HCT116 (cell line): ENCODE data around the gene SLC6A17. TPM values are rescaled to one million over a fixed set of nuclear protein-coding genes. Genes with fewer than 3 reads are reported as not detected.

Source experiments
- ATAC-seq: fragments of 200-7000 bp; cut with Tn5 transposase; 2 replicates; pipeline ENCODE4 v1.9.1; 2020; ENCODE audit warnings: mild to moderate bottlenecking, moderate library complexity
- BruUV-seq: library from RNA; stranded (reverse); fragments of 400-500 nt; replicated peaks from 2 replicates; lab custom pipeline; 2021; lab: Mats Ljungman, UMichigan
- CTCF ChIA-PET: fragments of 300-600 bp; sonication (Branson Sonifier 250); formaldehyde crosslinking; loops from one replicate; lab custom pipeline; 2021; ENCODE audit warnings: antibody characterized with exemption; lab: Charles Lee
- POLR2A ChIA-PET: fragments of 300-600, 350-600 bp; sonication (Branson Sonifier 250); formaldehyde crosslinking; loops from one replicate; lab custom pipeline; 2021; ENCODE audit warnings: antibody characterized with exemption; lab: Charles Lee
- RAD21 ChIA-PET, 2 experiments: fragments of 300-600 bp; sonication (Branson Sonifier 250); formaldehyde crosslinking; loops; one replicate each; lab custom pipeline; 2023; ENCODE audit warnings: low total read pairs in 2 of 2; ENCODE audit not compliant: uncharacterized antibody in 2 of 2, unreplicated experiment in 2 of 2, low non-redundant PET in 1 of 2; lab: Charles Lee
- DNase-seq: peaks from one replicate; pipeline ENCODE4 v3.0.0-alpha.2; 2010; ENCODE audit warnings: low read depth, low spot score
- H2AFZ ChIP-seq: fragments of 200-600 bp; shearing (Covaris generic), sonication (generic); 2 replicates; pipeline ENCODE4 v1.6.1; 2017; ENCODE audit warnings: low read depth, mixed run types, mixed read lengths, antibody characterized with exemption, low read length; ENCODE audit not compliant: poor library complexity, severe bottlenecking
- H3K27ac ChIP-seq: 2 replicates; pipeline ENCODE4 v1.5.1; 2012; ENCODE audit warnings: low read depth, low read length
- H3K27me3 ChIP-seq: fragments of 200-600 bp; sonication (generic); 2 replicates; pipeline ENCODE4 v1.6.1; 2016; ENCODE audit warnings: mixed run types, low read length, mixed read lengths; ENCODE audit not compliant: insufficient read depth
- H3K36me3 ChIP-seq, 2 experiments: fragments of 200-500 bp in 1 of 2; fragments of 200-600 bp in 1 of 2; sonication (Bioruptor generic) in 1 of 2; sonication (generic) in 1 of 2; 2 replicates each; pipeline versions ENCODE4 v1.5.1 to v1.6.1; 2014 to 2016; ENCODE audit warnings: low read length in 2 of 2, inconsistent platforms in 1 of 2, mixed read lengths in 1 of 2, mixed run types in 1 of 2; ENCODE audit not compliant: insufficient read depth in 2 of 2, control insufficient read depth in 1 of 2
- H3K4me1 ChIP-seq, 2 experiments: fragments of 200-600 bp in 1 of 2; sonication (generic) in 1 of 2; 2 replicates each; pipeline versions ENCODE4 v1.5.1 to v1.6.1; 2012 to 2017; ENCODE audit warnings: low read length in 2 of 2, inconsistent platforms in 1 of 2, mild to moderate bottlenecking in 1 of 2, mixed read lengths in 1 of 2, mixed run types in 1 of 2, moderate library complexity in 1 of 2; ENCODE audit not compliant: insufficient read depth in 2 of 2, control insufficient read depth in 1 of 2
- H3K4me2 ChIP-seq: fragments of 200-600 bp; sonication (generic); 2 replicates; pipeline ENCODE4 v1.6.1; 2017; ENCODE audit warnings: mixed run types, low read length, mixed read lengths
- H3K4me3 ChIP-seq, 2 experiments: fragments of 200-600 bp in 1 of 2; sonication (generic) in 1 of 2; replicated peaks in 1 of 2; 2 replicates each; pipeline ENCODE4 v1.5.1; 2011 to 2016; ENCODE audit warnings: low read length in 2 of 2, control low read depth in 1 of 2, low read depth in 1 of 2, mild to moderate bottlenecking in 1 of 2, mixed read lengths in 1 of 2, mixed run types in 1 of 2
- H3K79me2 ChIP-seq: fragments of 200-600 bp; sonication (generic); 2 replicates; pipeline ENCODE4 v1.6.1; 2017; ENCODE audit warnings: mild to moderate bottlenecking, mixed run types, low read length, moderate library complexity, mixed read lengths; ENCODE audit not compliant: insufficient read depth
- H3K9ac ChIP-seq: fragments of 200-600 bp; sonication (generic); 2 replicates; pipeline ENCODE4 v1.6.1; 2016; ENCODE audit warnings: low read length, mixed read lengths
- H3K9me2 ChIP-seq: fragments of 200-600 bp; sonication (generic), shearing (Covaris generic); 2 replicates; pipeline ENCODE4 v1.6.1; 2017; ENCODE audit warnings: mixed run types, mild to moderate bottlenecking, moderate library complexity; ENCODE audit not compliant: insufficient read depth
- H3K9me3 ChIP-seq, 2 experiments: fragments of 200-500 bp in 1 of 2; fragments of 200-600 bp in 1 of 2; sonication (Bioruptor generic) in 1 of 2; sonication (generic) in 1 of 2; 2 replicates each; pipeline ENCODE4 v1.6.1; 2014 to 2017; ENCODE audit warnings: low read length in 2 of 2, mixed read lengths in 2 of 2, inconsistent platforms in 1 of 2, low read depth in 1 of 2, mild to moderate bottlenecking in 1 of 2, mixed run types in 1 of 2, moderate library complexity in 1 of 2; ENCODE audit not compliant: control insufficient read depth in 1 of 2, insufficient read depth in 1 of 2
- H4K20me1 ChIP-seq: fragments of 200-600 bp; sonication (generic), shearing (Covaris generic); 2 replicates; pipeline ENCODE4 v1.6.1; 2017; ENCODE audit warnings: mixed run types, mild to moderate bottlenecking, moderate library complexity; ENCODE audit not compliant: insufficient read depth
- CEBPB ChIP-seq: IDR thresholded peaks from 2 replicates; pipeline ENCODE4 v1.6.1; 2012; ENCODE audit warnings: low read depth
- CTCF ChIP-seq, 3 experiments: fragments of 200-600 bp in 1 of 3; sonication (generic) in 1 of 3; IDR thresholded peaks in 2 of 3; conservative IDR thresholded peaks in 1 of 3; 2 replicates each; pipeline ENCODE4 v1.5.1; 2012 to 2017; ENCODE audit warnings: low read depth in 2 of 3, low read length in 2 of 3, antibody characterized with exemption in 1 of 3, borderline replicate concordance in 1 of 3, control low read depth in 1 of 3, mild to moderate bottlenecking in 1 of 3, mixed read lengths in 1 of 3, mixed run types in 1 of 3, moderate library complexity in 1 of 3; ENCODE audit not compliant: insufficient read depth in 1 of 3
- EGR1 ChIP-seq: IDR thresholded peaks from 2 replicates; pipeline ENCODE4 v1.6.1; 2012; ENCODE audit warnings: low read depth
- ELF1 ChIP-seq: IDR thresholded peaks from 2 replicates; pipeline ENCODE4 v1.6.1; 2012; ENCODE audit warnings: low read depth, borderline replicate concordance
- EZH2 ChIP-seq: fragments of 200-600 bp; sonication (generic); IDR thresholded peaks from 2 replicates; pipeline ENCODE4 v1.6.1; 2017; ENCODE audit warnings: antibody characterized with exemption, mixed run types
- JUND ChIP-seq: IDR thresholded peaks from 2 replicates; pipeline ENCODE4 v1.6.1; 2012
- POLR2A ChIP-seq: IDR thresholded peaks from 2 replicates; pipeline ENCODE4 v1.7.0; 2011; ENCODE audit warnings: borderline replicate concordance; ENCODE audit not compliant: insufficient read depth, insufficient read length; ENCODE audit errors: extremely low read depth
- POLR2AphosphoS5 ChIP-seq: IDR thresholded peaks from 2 replicates; pipeline ENCODE4 v1.6.1; 2011; ENCODE audit warnings: mild to moderate bottlenecking, low read depth, low read length, moderate library complexity
- RAD21 ChIP-seq: IDR thresholded peaks from 2 replicates; pipeline ENCODE4 v1.6.1; 2012; ENCODE audit warnings: low read depth, mild to moderate bottlenecking
- REST ChIP-seq: IDR thresholded peaks from 2 replicates; pipeline ENCODE4 v1.6.1; 2012; ENCODE audit warnings: low read depth
- SIN3A ChIP-seq: IDR thresholded peaks from 2 replicates; pipeline ENCODE4 v1.6.1; 2012; ENCODE audit warnings: low read depth
- SP1 ChIP-seq: IDR thresholded peaks from 2 replicates; pipeline ENCODE4 v1.6.1; 2012; ENCODE audit warnings: low read depth
- SRF ChIP-seq: IDR thresholded peaks from 2 replicates; pipeline ENCODE4 v1.6.1; 2012; ENCODE audit warnings: low read depth
- TCF7L2 ChIP-seq: IDR thresholded peaks from 2 replicates; pipeline ENCODE4 v1.7.0; 2011; ENCODE audit warnings: borderline replicate concordance, inconsistent platforms; ENCODE audit not compliant: insufficient read depth, insufficient read length; ENCODE audit errors: extremely low read depth
- YY1 ChIP-seq: IDR thresholded peaks from 2 replicates; pipeline ENCODE4 v1.6.1; 2011; ENCODE audit warnings: low read length, low read depth, moderate library complexity, mild to moderate bottlenecking; ENCODE audit not compliant: insufficient replicate concordance; ENCODE audit errors: extremely low read depth
- ZNF274 ChIP-seq: fragments of 200-500 bp; sonication (Bioruptor generic); IDR thresholded peaks from 2 replicates; pipeline ENCODE4 v1.6.1; 2014; ENCODE audit warnings: mild to moderate bottlenecking, low read depth, low read length, inconsistent platforms
- intact Hi-C: fragments of 100-400 bp; cut with micrococcal nuclease; formaldehyde crosslinking; loops from 2 replicates; pipeline ENCODE4 v1.10.0; 2022
- total RNA-seq: library from RNA; stranded (reverse); gene quantifications from one replicate; pipeline ENCODE4 v1.2.1, GENCODE V29; 2021; ENCODE audit not compliant: unreplicated experiment
- TF ChIP-seq, protein P1 (sequence below): IDR thresholded peaks from 2 replicates; pipeline ENCODE4 v1.6.1; 2012
- TF ChIP-seq, protein P2 (sequence below): IDR thresholded peaks from 2 replicates; pipeline ENCODE4 v1.6.1; 2012

Gene SLC6A17
- total RNA-seq, 1 experiment from 2014 or later: 10.5 TPM

- TF ChIP-seq, protein P1, sequence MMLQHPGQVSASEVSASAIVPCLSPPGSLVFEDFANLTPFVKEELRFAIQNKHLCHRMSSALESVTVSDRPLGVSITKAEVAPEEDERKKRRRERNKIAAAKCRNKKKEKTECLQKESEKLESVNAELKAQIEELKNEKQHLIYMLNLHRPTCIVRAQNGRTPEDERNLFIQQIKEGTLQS: no peak
- TF ChIP-seq YY1: no peak
- no peak for TF ChIP-seq CEBPB
- TF ChIP-seq ELF1: no peak
- no peak for TF ChIP-seq RAD21
- no peak for TF ChIP-seq EGR1
- no peak for TF ChIP-seq SIN3A
- no peak for TF ChIP-seq JUND
- no peak for TF ChIP-seq ZNF274
- TF ChIP-seq, all 23 proteins: peak for 0
Observed at GRCh38 chr1:110188035-110188618, 37.8 kb downstream of the SLC6A17 start (continued).

- TF ChIP-seq ZNF274: no peak
- no peak for TF ChIP-seq POLR2A
- TF ChIP-seq JUND: no peak
- no peak for TF ChIP-seq EGR1
- TF ChIP-seq TCF7L2: no peak
- TF ChIP-seq RAD21: no peak
- TF ChIP-seq POLR2AphosphoS5: no peak
- TF ChIP-seq SP1: no peak
- no peak for TF ChIP-seq EZH2
- TF ChIP-seq, protein P1: no peak
- no peak for TF ChIP-seq CEBPB
- no peak for TF ChIP-seq CTCF (IDR thresholded peaks at IDR 0.05 in 2 of 3, conservative IDR thresholded peaks at IDR 0.05 in 1 of 3; ENCODE audit: borderline replicate concordance in 1 of 3, insufficient read depth in 1 of 3, low read depth in 2 of 3, low read length in 2 of 3)
- TF ChIP-seq, protein P2, sequence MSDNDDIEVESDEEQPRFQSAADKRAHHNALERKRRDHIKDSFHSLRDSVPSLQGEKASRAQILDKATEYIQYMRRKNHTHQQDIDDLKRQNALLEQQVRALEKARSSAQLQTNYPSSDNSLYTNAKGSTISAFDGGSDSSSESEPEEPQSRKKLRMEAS: no peak
- no peak for TF ChIP-seq SRF
- TF ChIP-seq REST: no peak
- Histone ChIP-seq H3K9me2 (no peaks in the 10 kb centered on the region), H3K36me3 (no peaks in the 10 kb centered on the region), H3K79me2 (no peaks in the 10 kb centered on the region), H3K9ac (no peak overlapping the region), H3K9me3 (no peaks in the 10 kb centered on the region), H3K4me2 (no peak overlapping the region), H3K27ac (no peak overlapping the region), H2AFZ (no peak overlapping the region), H3K27me3 (no peaks in the 10 kb centered on the region), H3K4me3 (no peak overlapping the region), H3K4me1 (no peaks in the 10 kb centered on the region), H4K20me1 (no peaks in the 10 kb centered on the region)
- no TSS peak for BruUV-seq
- intact Hi-C loops: no loop called here
- ATAC-seq (no peak), DNase-seq (no peak)
- ChIA-PET POLR2A (no interaction called here), RAD21 (no interaction called here), CTCF (no interaction called here)
Observed at GRCh38 chr1:110189181-110189580, 38.9 kb downstream of the SLC6A17 start.
